K562 (cell line): ENCODE data around the gene ABCB7. TPM values are rescaled to one million over a fixed set of nuclear protein-coding genes. Genes with fewer than 3 reads are reported as not detected.

Source experiments
- ATAC-seq: fragments of 200-7000 bp; cut with Tn5 transposase; 3 replicates; pipeline ENCODE4 v1.9.1; 2020; ENCODE audit warnings: moderate library complexity
- BruUV-seq: library from RNA; stranded (reverse); fragments of 400-500 nt; replicated peaks from 2 replicates; lab custom pipeline; 2021; lab: Mats Ljungman, UMichigan
- CTCF ChIA-PET: fragments of 300-600 bp; formaldehyde crosslinking; extraction: SDS; loops from one replicate; lab custom pipeline; 2021; ENCODE audit warnings: low intra/inter-chr PET ratio; lab: Yijun Ruan, JAX
- POLR2A ChIA-PET: fragments of 300-600, 350-650 bp; sonication (Branson Sonifier 250); formaldehyde crosslinking; extraction: SDS; loops from one replicate; lab custom pipeline; 2021; ENCODE audit warnings: antibody characterized with exemption, inconsistent platforms; lab: Yijun Ruan, JAX
- DNase-seq, 4 experiments: peaks; one replicate each; pipeline versions ENCODE4 v3.0.0 to v3.0.0-alpha.2; 2011 to 2018; ENCODE audit warnings: low spot score in 3 of 4, mixed read lengths in 3 of 4; ENCODE audit errors: extremely low read depth in 1 of 4
- FAIRE-seq: peaks from 2 replicates; lab custom pipeline; 2011; peaks lifted over from hg19 to GRCh38; lab: Jason Lieb, UNC
- H2AFZ ChIP-seq: 2 replicates; pipeline ENCODE4 v1.6.0; 2011; ENCODE audit warnings: low read depth, low read length, control low read depth, inconsistent platforms
- H3K27ac ChIP-seq: fragments of 200-600 bp; 3 replicates; pipeline ENCODE4 v1.8.0; 2011; ENCODE audit warnings: low read depth, mild to moderate bottlenecking, control low read depth, inconsistent platforms, low read length, moderate library complexity, mixed read lengths; ENCODE audit errors: extremely low read depth
- H3K27me3 ChIP-seq, 2 experiments: fragments of 300-600 bp in 1 of 2; 2 replicates in 1 of 2; 3 replicates in 1 of 2; pipeline versions ENCODE4 v1.6.0 to v1.8.0; 2011; ENCODE audit warnings: inconsistent platforms in 2 of 2, low read length in 2 of 2, mild to moderate bottlenecking in 1 of 2, mixed read lengths in 1 of 2, moderate library complexity in 1 of 2; ENCODE audit not compliant: control insufficient read depth in 2 of 2, insufficient read depth in 2 of 2
- H3K36me3 ChIP-seq: fragments of 300-600 bp; 3 replicates; pipeline ENCODE4 v1.8.0; 2011; ENCODE audit warnings: mild to moderate bottlenecking, low read length, inconsistent platforms; ENCODE audit not compliant: control insufficient read depth, insufficient read depth
- H3K4me1 ChIP-seq, 2 experiments: fragments of 200-600 bp in 1 of 2; replicated peaks in 1 of 2; 2 replicates in 1 of 2; 3 replicates in 1 of 2; pipeline versions ENCODE4 v1.5.1 to v1.8.0; 2011; ENCODE audit warnings: inconsistent platforms in 2 of 2, low read length in 2 of 2, mild to moderate bottlenecking in 1 of 2, mixed read lengths in 1 of 2, moderate library complexity in 1 of 2; ENCODE audit not compliant: control insufficient read depth in 2 of 2, insufficient read depth in 2 of 2
- H3K4me2 ChIP-seq: 2 replicates; pipeline ENCODE4 v1.6.1; 2011; ENCODE audit warnings: low read length, control low read depth, inconsistent platforms, mixed read lengths; ENCODE audit not compliant: insufficient read depth
- H3K4me3 ChIP-seq: fragments of 200-600 bp; sonication (generic), shearing (Covaris generic); 2 replicates; pipeline ENCODE4 v1.5.1; 2016; ENCODE audit warnings: control low read depth, inconsistent platforms
- H3K79me2 ChIP-seq: fragments of 200-600 bp; 3 replicates; pipeline ENCODE4 v1.8.0; 2011; ENCODE audit warnings: low read length, inconsistent platforms; ENCODE audit not compliant: control insufficient read depth, insufficient read depth
- H3K9ac ChIP-seq, 2 experiments: 2 replicates each; pipeline versions ENCODE4 v1.6.0 to v1.6.1; 2011; ENCODE audit warnings: low read depth in 2 of 2, low read length in 2 of 2, control low read depth in 1 of 2, inconsistent platforms in 1 of 2, mild to moderate bottlenecking in 1 of 2, mixed read lengths in 1 of 2; ENCODE audit not compliant: insufficient read depth in 1 of 2
- H3K9me1 ChIP-seq: one replicate; pipeline ENCODE4 v1.6.0; 2011; ENCODE audit warnings: inconsistent platforms, mild to moderate bottlenecking, low read length, moderate library complexity; ENCODE audit not compliant: control insufficient read depth, insufficient read depth
- H3K9me3 ChIP-seq: replicated peaks from 2 replicates; pipeline ENCODE4 v1.5.1; 2011; ENCODE audit warnings: low read depth, low read length, inconsistent platforms; ENCODE audit not compliant: control insufficient read depth, insufficient read depth
- H4K20me1 ChIP-seq: replicated peaks from 2 replicates; pipeline ENCODE4 v1.6.1; 2011; ENCODE audit warnings: low read length, inconsistent platforms, mixed read lengths; ENCODE audit not compliant: control insufficient read depth, insufficient read depth
- ATF2 ChIP-seq: sonication (generic); formaldehyde crosslinking; IDR thresholded peaks from 2 replicates; pipeline ENCODE4 v1.8.1; 2022; ENCODE audit warnings: missing genetic modification reagents
- CTCF ChIP-seq, 3 experiments: IDR thresholded peaks in 2 of 3; conservative IDR thresholded peaks in 1 of 3; 2 replicates each; pipeline ENCODE4 v1.5.1; 2011 to 2012; ENCODE audit warnings: low read length in 3 of 3, mild to moderate bottlenecking in 3 of 3, control low read depth in 2 of 3, improper control_type of control experiment in 1 of 3, inconsistent platforms in 1 of 3, low read depth in 1 of 3, mixed read lengths in 1 of 3, moderate library complexity in 1 of 3; ENCODE audit not compliant: insufficient read depth in 2 of 3
- FOSL1 ChIP-seq: fragments of 200-800 bp; sonication (Bioruptor generic); conservative IDR thresholded peaks from 2 replicates; pipeline ENCODE4 v1.6.1; 2016; ENCODE audit warnings: missing genetic modification characterization, missing compliant biosample characterization
- FOXP1 ChIP-seq: sonication (generic); formaldehyde crosslinking; IDR thresholded peaks from 2 replicates; pipeline ENCODE4 v1.8.0; 2022; ENCODE audit warnings: mild to moderate bottlenecking, missing genetic modification reagents
- GTF2F1 ChIP-seq: IDR thresholded peaks from 2 replicates; pipeline ENCODE4 v1.6.1; 2011; ENCODE audit warnings: low read depth, low read length, improper control_type of control experiment
- NRF1 ChIP-seq, 2 experiments: fragments of 450-650 bp; IDR thresholded peaks in 1 of 2; conservative IDR thresholded peaks in 1 of 2; 2 replicates each; pipeline ENCODE4 v1.6.1; 2014; ENCODE audit warnings: mild to moderate bottlenecking in 2 of 2
- PPARD ChIP-seq: fragments of 250-450 bp; sonication (Bioruptor Pico); IDR thresholded peaks from 2 replicates; pipeline ENCODE4 v1.8.0; 2022; ENCODE audit warnings: inconsistent platforms, mild to moderate bottlenecking, moderate library complexity
- RAD21 ChIP-seq, 2 experiments: fragments of 250-450 bp in 1 of 2; fragments of 450-650 bp in 1 of 2; sonication (Bioruptor Pico) in 1 of 2; formaldehyde crosslinking in 1 of 2; IDR thresholded peaks in 1 of 2; conservative IDR thresholded peaks in 1 of 2; 2 replicates each; pipeline versions ENCODE4 v1.4.0 to v1.8.0; 2020 to 2022; ENCODE audit warnings: mild to moderate bottlenecking in 2 of 2, moderate library complexity in 1 of 2
- TBP ChIP-seq: optimal IDR thresholded peaks from 2 replicates; pipeline ENCODE3; 2011; ENCODE audit warnings: low read depth, low read length, improper control_type of control experiment
- ZBTB7A ChIP-seq: IDR thresholded peaks from 2 replicates; pipeline ENCODE4 v1.6.1; 2011; ENCODE audit warnings: low read depth, mild to moderate bottlenecking, low read length, moderate library complexity, borderline replicate concordance; ENCODE audit not compliant: control insufficient read depth
- ZC3H11A ChIP-seq: IDR thresholded peaks from 2 replicates; pipeline ENCODE4 v1.6.1; 2012; ENCODE audit warnings: low read depth, low read length, improper control_type of control experiment
- ZNF695 ChIP-seq: fragments of 450-650 bp; formaldehyde crosslinking; IDR thresholded peaks from 2 replicates; pipeline ENCODE4 v1.4.0; 2020; ENCODE audit warnings: mild to moderate bottlenecking, moderate library complexity
- WGBS: fragments of 100-300 bp; shearing (Covaris generic); methylation state at CpG from one replicate; pipeline ENCODE4 v1.1.6; 2016; ENCODE audit warnings: low coverage, mixed read lengths; ENCODE audit not compliant: insufficient coverage; ENCODE audit errors: missing lambda C conversion rate; 5-methylcytosine and 5-hydroxymethylcytosine counted together
- in situ Hi-C: fragments of 300-500 bp; cut with MboI; formaldehyde crosslinking; loops from 4 replicates; pipeline ENCODE4 v1.15.0; 2018; ENCODE audit warnings: inconsistent platforms, mixed read lengths
- intact Hi-C: fragments of 100-400 bp; cut with micrococcal nuclease; formaldehyde crosslinking; loops from 2 replicates; pipeline ENCODE4 v1.14.2; 2022
- polyA plus RNA-seq, 8 experiments: library from polyadenylated mRNA; depleted of rRNA in 4 of 8; stranded (reverse) in 5 of 8; unstranded in 3 of 8; fragments of >200 nt; fragmentation: Nextera tagmentation in 2 of 8; fragmentation: Illumina TruSeq in 1 of 8; extraction: Ambion mirVana in 2 of 8; extraction: Trizol in 1 of 8; gene quantifications; 2 replicates each; pipeline versions ENCODE4 v1.2.1 to v1.2.3, GENCODE V29; 2011 to 2014; ENCODE audit warnings: inconsistent platforms in 1 of 8, missing spikeins in 1 of 8
- total RNA-seq, 7 experiments: library from RNA; depleted of rRNA in 6 of 7; stranded (reverse); fragments of >200 nt in 6 of 7; fragmentation: Illumina TruSeq in 2 of 7; extraction: Trizol in 2 of 7; gene quantifications; 2 replicates each; pipeline versions ENCODE4 v1.2.1 to v1.2.3, GENCODE V29; 2011 to 2021; ENCODE audit warnings: low replicate concordance in 1 of 7

Gene ABCB7
- total and polyA plus RNA-seq, 9 of the 15 experiments (the other 6 are each of a cell fraction or from before 2014, with no cell fraction given) = 18.3 to 46.2 (median 24.2) TPM

DNA sequence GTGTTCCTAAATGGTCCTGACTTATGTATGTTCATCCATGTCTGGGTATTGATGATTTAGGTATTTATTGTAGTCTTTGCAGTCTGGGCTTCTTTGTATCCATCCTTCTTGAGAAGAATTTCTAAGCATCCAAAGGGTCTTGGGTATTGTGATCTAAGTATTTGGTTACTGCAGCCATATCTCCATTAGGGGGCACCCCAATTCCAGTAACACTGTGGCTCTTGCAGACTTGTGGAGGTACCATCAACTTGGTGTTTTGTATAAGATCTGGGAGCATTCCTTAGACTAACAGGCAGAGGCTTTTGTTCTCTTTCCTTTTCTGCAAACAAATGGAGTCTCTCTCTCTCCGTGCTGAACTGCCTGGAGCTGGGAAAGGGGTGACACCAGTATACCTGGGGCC is 117.2 kb downstream of the ABCB7 start:
- Histone ChIP-seq H3K4me1 (no peaks in the 10 kb centered on the region), H3K9me3 (no peaks in the 10 kb centered on the region), H3K79me2 (no peaks in the 10 kb centered on the region), H4K20me1 (no peaks in the 10 kb centered on the region), H3K4me2 (no peak overlapping the region), H3K27me3 (no peaks in the 10 kb centered on the region), H3K36me3 (no peaks in the 10 kb centered on the region), H3K9ac (no peak overlapping the region), H3K4me3 (no peak overlapping the region), H3K9me1 (no peaks in the 10 kb centered on the region), H3K27ac (no peak overlapping the region), H2AFZ (no peak overlapping the region)
- POLR2A ChIA-PET = no interaction called here
- WGBS = 0% methylated on average over 1 of the region's 1 CpG
- intact Hi-C loops (no loop called here), in situ Hi-C loops (no loop called here)
- no TSS peak for BruUV-seq
- ATAC-seq = peak; percentile 44; the same call in 1 of the 3 replicates
- CTCF ChIA-PET = no interaction called here
- peak in 1 of 4 experiments; percentile 12 for DNase-seq
- FAIRE-seq = no peak
- TF ChIP-seq PPARD (no peak), TBP (no peak), FOXP1 (no peak), CTCF (IDR thresholded peaks at IDR 0.05 in 2 of 3, conservative IDR thresholded peaks at IDR 0.05 in 1 of 3; ENCODE audit: insufficient read depth in 2 of 3, low read depth in 1 of 3, low read length in 3 of 3) (peak in 2 of 3 experiments; percentile 14 to 41; a peak in 2 of 6 replicates), FOSL1 (tag) (no peak), ATF2 (CRISPR knock-in tag) (no peak), NRF1 (conservative IDR thresholded peaks at IDR 0.05 in 1 of 2, IDR thresholded peaks at IDR 0.05 in 1 of 2) (no peak), ZC3H11A (no peak), ZNF695 (CRISPR knock-in tag) (no peak), ZBTB7A (no peak), GTF2F1 (no peak), RAD21 (CRISPR knock-in tag; conservative IDR thresholded peaks at IDR 0.05 in 1 of 2, IDR thresholded peaks at IDR 0.05 in 1 of 2) (peak in 1 of 2 experiments; percentile 56; a peak in 2 of 4 replicates)
